A549 treated with AZD9567 at 1 μM for 4 hours (cell line): ENCODE results near the gene CTAGE9. TPM values are rescaled to one million over a fixed set of nuclear protein-coding genes. Genes with fewer than 3 reads are reported as not detected.

Experiments used
- total RNA-seq: library from RNA; stranded (reverse); fragments of 200-300 nt; extraction: Qiagen RNA extraction; gene quantifications from 5 replicates; pipeline ENCODE4 v1.2.3, GENCODE V29; 2022; ENCODE audit not compliant: insufficient read depth

Gene CTAGE9, protein sequence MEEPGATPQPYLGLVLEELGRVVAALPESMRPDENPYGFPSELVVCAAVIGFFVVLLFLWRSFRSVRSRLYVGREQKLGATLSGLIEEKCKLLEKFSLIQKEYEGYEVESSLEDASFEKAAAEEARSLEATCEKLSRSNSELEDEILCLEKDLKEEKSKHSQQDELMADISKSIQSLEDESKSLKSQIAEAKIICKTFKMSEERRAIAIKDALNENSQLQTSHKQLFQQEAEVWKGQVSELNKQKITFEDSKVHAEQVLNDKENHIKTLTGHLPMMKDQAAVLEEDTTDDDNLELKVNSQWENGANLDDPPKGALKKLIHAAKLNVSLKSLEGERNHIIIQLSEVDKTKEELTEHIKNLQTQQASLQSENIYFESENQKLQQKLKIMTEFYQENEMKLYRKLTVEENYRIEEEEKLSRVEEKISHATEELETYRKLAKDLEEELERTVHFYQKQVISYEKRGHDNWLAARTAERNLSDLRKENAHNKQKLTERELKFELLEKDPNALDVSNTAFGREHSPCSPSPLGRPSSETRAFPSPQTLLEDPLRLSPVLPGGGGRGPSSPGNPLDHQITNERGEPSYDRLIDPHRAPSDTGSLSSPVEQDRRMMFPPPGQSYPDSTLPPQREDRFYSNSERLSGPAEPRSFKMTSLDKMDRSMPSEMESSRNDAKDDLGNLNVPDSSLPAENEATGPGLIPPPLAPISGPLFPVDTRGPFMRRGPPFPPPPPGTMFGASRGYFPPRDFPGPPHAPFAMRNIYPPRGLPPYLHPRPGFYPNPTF
- total RNA-seq: not detected in 5 replicates

DNA sequence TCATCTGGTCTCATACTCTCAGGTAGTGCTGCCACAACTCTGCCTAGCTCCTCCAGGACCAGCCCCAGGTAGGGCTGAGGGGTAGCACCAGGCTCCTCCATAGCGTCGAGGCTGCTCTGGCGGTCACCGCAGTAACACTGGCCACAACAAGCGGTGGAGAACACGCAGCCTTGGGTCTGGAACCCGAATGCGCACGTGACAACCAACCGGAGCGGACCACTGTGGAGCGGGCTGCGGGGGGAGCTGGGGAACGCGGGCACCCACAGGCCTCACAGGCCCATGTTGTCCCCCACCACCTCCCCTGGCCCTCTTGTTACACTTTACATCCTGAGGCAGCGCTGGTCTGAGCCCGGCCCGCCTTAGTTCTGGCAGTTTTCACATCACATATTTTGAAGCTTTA is at the start of gene CTAGE9:
CTAGE9 (minus strand) TSS at position 101 of the 400 bp plus-strand sequence; CDS start at position 101, 0 bp downstream.

Other genes starting within 250 kb of the CTAGE9 start
- not detected in 5 replicates for gene ARG1, start 137.8 kb downstream of the CTAGE9 start, total RNA-seq
- gene MED23, start 82.8 kb downstream of the CTAGE9 start, total RNA-seq: 6.1 to 10.2 TPM (median 7.7 TPM) in 5 replicates
- not detected in 5 replicates for gene ENPP3, start 73.7 kb downstream of the CTAGE9 start, total RNA-seq
- gene OR2A4, start 9.6 kb downstream of the CTAGE9 start, total RNA-seq: not detected in 5 replicates
- 1.2 to 1.7 TPM (median 1.5 TPM) in 5 replicates for gene ENPP1, start 97.0 kb upstream of the CTAGE9 start, total RNA-seq
- 98.5 to 168 TPM (median 137 TPM) in 5 replicates for gene CCN2, start 240.4 kb upstream of the CTAGE9 start, total RNA-seq